ENCODE results near the gene GPR152.

- TF ChIP-seq EZH2 (IDR thresholded peaks at IDR 0.05; ENCODE audit: insufficient read depth, poor library complexity, severe bottlenecking) (no peak), EZH2phosphoT487 (IDR thresholded peaks at IDR 0.05; ENCODE audit: insufficient read depth, low read depth) (no peak)
Measured at GRCh38 chr11:67463680-67464410, 11.3 kb upstream of the GPR152 start.
